ENCODE data around the gene TRAM2.

GRCh38 chr6:52508261-52508739 is 68.6 kb downstream of the TRAM2 start:
- no peak for TF ChIP-seq CTCF (IDR thresholded peaks at IDR 0.05; ENCODE audit: low read depth, low read length, poor library complexity, severe bottlenecking)
- no peak for TF ChIP-seq EZH2phosphoT487 (IDR thresholded peaks at IDR 0.05; ENCODE audit: borderline replicate concordance, low read length)
